Progenitor cell of endocrine pancreas (in vitro differentiated cells): ENCODE data around the gene UBTD1. TPM values are rescaled to one million over a fixed set of nuclear protein-coding genes. Genes with fewer than 3 reads are reported as not detected.
A peak's percentile ranks its signal among the peaks of the same experiment; 100 is the strongest.

ENCODE experiments used
- DNase-seq: peaks from one replicate; pipeline ENCODE4 v3.0.0; 2021; ENCODE audit warnings: low spot score; ENCODE audit not compliant: unreplicated experiment
- H3K27ac Mint-ChIP-seq: 2 replicates; pipeline ENCODE4 v1.8.0; 2021; ENCODE audit warnings: mild to moderate bottlenecking, moderate library complexity, mixed read lengths
- H3K27me3 Mint-ChIP-seq: 2 replicates; pipeline ENCODE4 v1.8.0; 2021; ENCODE audit warnings: mixed read lengths
- H3K36me3 Mint-ChIP-seq: 2 replicates; pipeline ENCODE4 v1.8.0; 2022; ENCODE audit warnings: mixed read lengths; ENCODE audit not compliant: insufficient read depth
- H3K4me1 Mint-ChIP-seq: 2 replicates; pipeline ENCODE4 v1.8.0; 2021; ENCODE audit warnings: low read depth, mixed read lengths
- H3K4me3 Mint-ChIP-seq: 2 replicates; pipeline ENCODE4 v1.8.0; 2021; ENCODE audit warnings: low read depth, mild to moderate bottlenecking, moderate library complexity, mixed read lengths
- H3K9me3 Mint-ChIP-seq: 2 replicates; pipeline ENCODE4 v1.8.0; 2021; ENCODE audit warnings: low read depth, mixed read lengths
- total RNA-seq: library from RNA; stranded (reverse); gene quantifications from 2 replicates; pipeline ENCODE4 v1.2.1, GENCODE V29; 2021
- TF ChIP-seq, protein P1 (sequence below): fragments of 200-600 bp; sonication (generic); IDR thresholded peaks from one replicate; pipeline ENCODE4 v1.5.0; 2021; ENCODE audit warnings: antibody characterized with exemption, mild to moderate bottlenecking; ENCODE audit not compliant: unreplicated experiment

UBTD1 gene
- total RNA-seq, 1 donor from 2014 or later = 9.0 TPM

DNA sequence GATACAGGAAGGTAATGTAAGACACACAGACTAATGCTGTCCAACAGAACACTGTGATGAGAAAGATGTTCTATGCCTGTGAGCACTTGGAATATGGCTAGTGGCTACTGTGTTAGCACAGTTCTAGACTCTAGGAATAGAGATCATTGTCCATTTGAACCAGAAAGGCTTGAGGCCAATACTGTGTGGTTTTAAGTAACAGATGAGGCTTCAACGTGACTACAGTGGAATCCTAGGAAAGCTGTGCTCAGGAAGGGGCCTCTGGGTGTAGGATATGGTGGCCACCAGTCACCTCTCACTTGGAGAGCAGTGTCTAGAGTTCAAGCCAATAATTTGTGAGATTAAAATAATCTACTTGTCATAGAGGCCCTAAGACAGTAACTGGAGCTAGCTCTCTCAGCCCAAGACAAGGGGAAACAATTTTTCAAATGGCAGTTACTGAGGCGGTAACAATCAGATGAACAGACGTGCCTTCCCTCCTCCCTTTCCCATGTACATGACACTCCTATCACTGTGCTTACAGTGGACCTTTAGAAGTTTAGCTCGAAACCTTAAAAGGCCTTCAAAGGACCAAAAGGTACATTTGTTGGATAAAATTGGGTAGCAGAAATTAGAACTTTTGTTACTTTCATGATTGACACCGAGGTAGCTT lies 42.6 kb upstream of the UBTD1 start:
- no peaks in the 10 kb centered on the region for H3K9me3 Mint-ChIP-seq
- no peak for DNase-seq
- peak overlapping the region; percentile 10 for H3K27ac Mint-ChIP-seq
- no peaks in the 10 kb centered on the region for H3K27me3 Mint-ChIP-seq
- H3K4me1 Mint-ChIP-seq = no peaks in the 10 kb centered on the region
- TF ChIP-seq, protein P1, sequence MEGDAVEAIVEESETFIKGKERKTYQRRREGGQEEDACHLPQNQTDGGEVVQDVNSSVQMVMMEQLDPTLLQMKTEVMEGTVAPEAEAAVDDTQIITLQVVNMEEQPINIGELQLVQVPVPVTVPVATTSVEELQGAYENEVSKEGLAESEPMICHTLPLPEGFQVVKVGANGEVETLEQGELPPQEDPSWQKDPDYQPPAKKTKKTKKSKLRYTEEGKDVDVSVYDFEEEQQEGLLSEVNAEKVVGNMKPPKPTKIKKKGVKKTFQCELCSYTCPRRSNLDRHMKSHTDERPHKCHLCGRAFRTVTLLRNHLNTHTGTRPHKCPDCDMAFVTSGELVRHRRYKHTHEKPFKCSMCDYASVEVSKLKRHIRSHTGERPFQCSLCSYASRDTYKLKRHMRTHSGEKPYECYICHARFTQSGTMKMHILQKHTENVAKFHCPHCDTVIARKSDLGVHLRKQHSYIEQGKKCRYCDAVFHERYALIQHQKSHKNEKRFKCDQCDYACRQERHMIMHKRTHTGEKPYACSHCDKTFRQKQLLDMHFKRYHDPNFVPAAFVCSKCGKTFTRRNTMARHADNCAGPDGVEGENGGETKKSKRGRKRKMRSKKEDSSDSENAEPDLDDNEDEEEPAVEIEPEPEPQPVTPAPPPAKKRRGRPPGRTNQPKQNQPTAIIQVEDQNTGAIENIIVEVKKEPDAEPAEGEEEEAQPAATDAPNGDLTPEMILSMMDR = no peak
- H3K4me3 Mint-ChIP-seq = no peak overlapping the region
- H3K36me3 Mint-ChIP-seq = peaks cover 25% of the 10 kb centered on the region

GRCh38 chr10:97456686-97457065 lies 42.0 kb upstream of the UBTD1 start:
- H3K36me3 Mint-ChIP-seq = peaks cover 25% of the 10 kb centered on the region
- H3K27me3 Mint-ChIP-seq = no peaks in the 10 kb centered on the region
- no peaks in the 10 kb centered on the region for H3K4me1 Mint-ChIP-seq
- TF ChIP-seq, protein P1 = no peak
- H3K4me3 Mint-ChIP-seq = no peak overlapping the region
- DNase-seq = no peak
- peak overlapping the region; percentile 10 for H3K27ac Mint-ChIP-seq
- no peaks in the 10 kb centered on the region for H3K9me3 Mint-ChIP-seq

- TF ChIP-seq, protein P1 = no peak
- peaks cover 1% of the 10 kb centered on the region for H3K4me1 Mint-ChIP-seq
- peaks cover 32% of the 10 kb centered on the region for H3K36me3 Mint-ChIP-seq
- no peak for DNase-seq
- no peaks in the 10 kb centered on the region for H3K27me3 Mint-ChIP-seq
- no peaks in the 10 kb centered on the region for H3K9me3 Mint-ChIP-seq
- H3K27ac Mint-ChIP-seq = no peak overlapping the region
- H3K4me3 Mint-ChIP-seq = no peak overlapping the region
These were observed 39.6 kb upstream of the UBTD1 start for GRCh38 chr10:97459111-97459510.

- Mint-ChIP-seq H3K36me3 (peaks cover 32% of the 10 kb centered on the region), H3K4me3 (no peak overlapping the region), H3K9me3 (no peaks in the 10 kb centered on the region), H3K4me1 (peaks cover 2% of the 10 kb centered on the region), H3K27ac (peak overlapping the region; percentile 26), H3K27me3 (no peaks in the 10 kb centered on the region)
- DNase-seq = no peak
- TF ChIP-seq, protein P1 = no peak
These were observed 38.8 kb upstream of the UBTD1 start for GRCh38 chr10:97459933-97460332.

DNA sequence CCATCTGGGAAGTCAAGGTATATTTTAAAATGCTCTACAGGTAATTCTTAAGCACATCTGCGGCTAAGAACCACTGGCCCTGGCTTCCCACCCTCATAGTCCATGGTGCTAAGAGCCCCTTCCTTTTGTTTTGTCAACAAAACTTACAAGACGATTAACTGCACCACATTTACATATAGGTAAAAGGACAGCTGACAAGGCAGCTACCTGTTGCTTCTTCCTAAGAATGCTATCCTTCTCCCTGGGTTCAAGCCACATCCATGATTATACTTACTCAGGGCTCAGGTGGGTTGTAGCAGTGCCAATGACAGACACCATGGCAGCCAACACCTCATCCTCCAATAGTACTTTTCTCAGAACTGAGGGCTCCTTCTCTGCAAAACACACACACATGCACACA lies 36.4 kb upstream of the UBTD1 start:
- no peak for DNase-seq
- H3K27ac Mint-ChIP-seq = peak overlapping the region; percentile 67
- H3K4me1 Mint-ChIP-seq = peaks cover 2% of the 10 kb centered on the region
- TF ChIP-seq, protein P1 = no peak
- no peak overlapping the region for H3K4me3 Mint-ChIP-seq
- H3K9me3 Mint-ChIP-seq = no peaks in the 10 kb centered on the region
- no peaks in the 10 kb centered on the region for H3K27me3 Mint-ChIP-seq
- peaks cover 29% of the 10 kb centered on the region for H3K36me3 Mint-ChIP-seq
